ACHN (cell line): ENCODE data around the gene NRG3.
"Not testable (repeated sequence)": the region's sequence is repeated elsewhere in the genome, so short reads cannot be mapped to it uniquely, and the experiment has no call there.

Experiments used
- DNase-seq: peaks from one replicate; pipeline ENCODE4 v3.0.0-alpha.2; 2015
- in situ Hi-C: cut with HindIII; loops from 2 replicates; pipeline ENCODE4 v1.10.0; 2017; ENCODE audit warnings: low sequenced_read_pairs, low pct_ligation_motif_present, low pct_unique_long_range_greater_than_20kb

The NRG3 gene

DNA sequence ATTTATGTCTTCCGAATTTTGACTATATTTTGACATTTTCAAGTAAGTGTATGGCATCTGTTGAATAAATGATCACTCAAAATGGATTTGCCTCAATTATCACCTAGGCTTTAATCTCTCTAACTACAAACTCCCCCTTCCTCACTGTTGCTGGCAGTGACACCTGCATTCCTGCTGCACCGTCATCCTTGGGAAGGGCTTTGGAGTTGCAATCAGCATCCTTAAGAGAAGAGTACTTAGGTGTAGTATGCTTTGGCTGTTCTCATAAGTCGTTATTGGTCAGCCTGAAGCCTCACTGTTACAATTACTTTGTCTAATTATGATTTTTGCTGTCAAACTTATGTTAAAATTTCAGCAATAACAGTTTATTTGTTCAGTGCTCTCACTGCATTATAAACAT, 415.0 kb downstream of the NRG3 start:
- in situ Hi-C loops: no loop called here
- DNase-seq: no peak

DNA sequence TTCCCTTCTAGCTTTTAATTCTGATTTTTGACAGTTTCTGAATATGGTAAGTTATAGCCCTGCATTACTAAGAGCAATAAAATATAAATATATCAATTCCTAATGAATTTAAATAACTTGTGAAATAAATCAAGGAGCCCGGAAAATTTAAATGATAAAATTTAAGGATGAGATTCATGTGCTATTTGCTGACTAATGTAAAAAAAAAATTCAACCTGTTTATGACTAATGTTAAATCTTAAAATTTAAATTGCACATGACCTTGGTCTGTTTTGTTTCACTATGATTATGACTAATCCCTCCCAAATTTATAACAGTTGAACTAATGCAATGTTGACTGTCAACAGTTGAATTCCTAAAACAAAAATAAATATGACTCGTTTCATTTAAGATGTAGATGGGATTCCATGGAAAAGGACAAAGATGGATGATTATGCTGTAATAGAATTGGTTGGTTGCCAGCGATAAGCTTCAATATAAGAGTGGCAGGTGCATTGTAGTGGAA, 419.9 kb downstream of the NRG3 start:
- no peak for DNase-seq
- in situ Hi-C loops: no loop called here

DNA sequence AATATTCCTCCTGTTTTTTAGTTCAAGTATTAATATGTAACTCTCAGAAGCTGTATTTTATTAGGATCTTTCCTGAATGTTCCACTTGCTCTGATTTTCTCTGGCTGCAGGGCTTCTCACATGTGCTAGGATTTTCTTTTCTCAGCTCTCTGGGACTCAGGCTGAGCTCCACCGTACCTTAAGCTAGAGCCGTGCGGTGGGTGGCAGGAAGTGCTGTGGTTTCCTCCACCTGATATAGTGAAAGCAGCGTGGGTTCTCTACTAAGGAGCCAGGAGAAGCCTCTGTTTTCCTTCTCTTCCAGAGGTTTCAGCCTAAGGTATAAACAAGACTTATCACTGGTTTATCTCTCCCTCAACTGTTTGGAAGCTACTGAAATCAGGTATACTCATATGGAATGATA, 433.6 kb downstream of the NRG3 start:
- DNase-seq: no peak
- in situ Hi-C loops: no loop called here

DNA sequence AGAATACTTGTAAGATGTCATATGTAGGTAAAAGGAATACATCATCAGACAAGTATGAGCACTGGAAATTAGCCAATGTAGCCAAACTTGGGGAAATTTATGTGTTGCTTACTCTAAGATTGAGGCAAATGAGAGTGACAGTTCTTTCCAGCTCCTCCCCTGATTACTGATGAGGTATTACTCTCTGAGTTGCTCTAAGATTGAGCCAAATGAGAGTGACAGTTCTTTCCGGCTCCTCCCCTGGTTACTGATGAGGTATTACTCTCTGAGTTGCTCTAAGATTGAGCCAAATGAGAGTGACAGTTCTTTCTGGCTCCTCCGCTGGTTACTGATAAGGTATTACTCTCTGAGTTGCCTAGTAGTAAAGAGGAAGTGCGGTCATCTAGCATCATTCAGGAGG, 435.8 kb downstream of the NRG3 start:
- in situ Hi-C loops: no loop called here
- DNase-seq: no peak

DNA sequence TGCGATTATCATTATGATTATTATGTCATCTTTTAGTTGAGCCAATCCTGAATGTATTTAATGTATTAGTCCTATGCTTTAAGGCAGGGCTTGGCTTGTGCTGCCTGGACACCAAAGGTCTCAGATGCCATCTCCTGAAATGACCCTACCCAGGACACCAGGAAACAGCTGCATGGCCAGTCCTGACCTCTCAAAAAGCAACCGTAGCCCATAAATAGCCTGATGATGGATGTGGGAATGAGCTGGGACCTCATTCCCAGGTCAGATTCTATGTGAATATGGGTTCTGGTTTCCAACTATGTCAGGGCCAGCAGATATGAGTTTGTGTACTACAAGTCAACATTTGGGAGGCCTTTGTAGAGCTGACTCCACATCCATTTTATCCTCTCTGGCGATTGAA, 438.4 kb downstream of the NRG3 start:
- in situ Hi-C loops: no loop called here
- no peak for DNase-seq

DNA sequence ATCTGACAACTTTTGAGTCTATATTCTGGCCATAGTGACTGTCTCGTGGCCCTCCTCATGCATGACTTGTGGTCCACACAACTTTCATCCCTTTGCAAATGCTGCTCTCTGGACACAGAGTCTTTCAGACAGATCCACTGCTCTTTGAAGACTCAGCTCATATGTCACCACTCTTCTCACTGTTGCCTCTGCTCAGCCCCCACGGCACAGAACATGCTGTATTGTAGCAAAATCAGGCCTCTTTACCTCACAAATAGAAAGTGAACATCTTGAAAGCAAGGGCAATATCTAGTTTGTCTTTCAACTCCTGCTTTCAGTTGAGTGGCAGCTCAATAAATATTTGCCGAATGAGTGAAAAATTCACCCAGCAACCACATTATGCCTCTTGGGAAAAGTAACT, 443.5 kb downstream of the NRG3 start:
- in situ Hi-C loops: no loop called here
- DNase-seq: no peak

DNA sequence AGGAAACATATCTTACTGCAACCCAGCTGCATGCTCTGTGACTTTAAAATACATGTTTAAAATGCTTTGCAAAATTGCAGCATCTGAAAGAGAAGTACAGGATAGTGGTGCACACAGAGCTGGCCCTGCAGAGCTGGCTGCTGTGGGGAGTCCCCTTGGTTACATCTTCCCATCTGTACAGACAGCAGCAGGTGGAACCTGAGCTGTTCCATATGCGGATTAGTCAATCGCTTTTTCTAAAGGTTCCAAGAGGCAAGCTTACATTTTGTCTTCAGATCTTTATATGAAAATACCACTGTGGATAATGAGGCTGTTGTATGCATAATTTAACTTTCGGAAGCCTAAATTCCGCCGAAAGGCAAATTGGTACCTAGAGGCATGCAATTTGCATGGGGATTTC, 444.1 kb downstream of the NRG3 start:
- no peak for DNase-seq
- in situ Hi-C loops: no loop called here

DNA sequence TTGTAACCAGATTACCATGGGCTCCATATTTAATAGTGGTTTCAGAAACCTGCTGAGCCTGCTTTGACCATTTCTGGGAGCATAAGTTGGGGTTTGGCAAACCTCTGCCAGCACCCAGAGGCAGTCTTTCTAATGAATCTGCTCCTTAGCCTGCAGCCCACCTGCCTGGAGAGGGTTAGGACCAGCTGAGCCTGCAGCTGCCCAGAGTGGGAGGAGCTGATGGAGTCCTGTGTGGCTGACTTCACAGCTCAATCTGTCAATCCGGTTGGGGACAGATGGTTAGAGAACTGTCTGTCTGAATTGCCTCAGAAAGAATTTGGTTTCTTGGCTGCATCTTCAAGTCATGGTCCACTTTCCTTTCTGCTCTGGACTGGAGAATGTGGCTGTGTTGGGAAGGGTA, 444.6 kb downstream of the NRG3 start:
- in situ Hi-C loops: no loop called here
- DNase-seq: no peak

DNA sequence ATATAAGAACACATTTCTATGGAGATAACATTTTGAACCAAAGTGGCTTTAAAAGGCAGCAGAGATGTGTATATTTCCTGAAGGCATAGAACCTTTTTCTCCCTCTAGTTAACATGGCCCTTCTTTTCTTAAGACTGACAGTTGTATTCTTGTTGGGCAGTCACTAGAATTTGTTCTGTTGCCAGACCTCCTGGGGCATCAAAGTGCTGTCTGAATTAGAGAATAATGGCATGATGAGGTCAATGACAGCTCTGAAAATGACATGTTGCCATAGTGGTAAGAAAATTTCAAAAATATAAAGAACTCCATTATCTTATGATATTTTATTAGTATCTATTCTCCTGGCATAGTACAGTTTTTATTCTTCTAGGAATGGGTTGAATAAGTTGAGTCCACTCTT, 446.7 kb downstream of the NRG3 start:
- DNase-seq: no peak
- in situ Hi-C loops: no loop called here

DNA sequence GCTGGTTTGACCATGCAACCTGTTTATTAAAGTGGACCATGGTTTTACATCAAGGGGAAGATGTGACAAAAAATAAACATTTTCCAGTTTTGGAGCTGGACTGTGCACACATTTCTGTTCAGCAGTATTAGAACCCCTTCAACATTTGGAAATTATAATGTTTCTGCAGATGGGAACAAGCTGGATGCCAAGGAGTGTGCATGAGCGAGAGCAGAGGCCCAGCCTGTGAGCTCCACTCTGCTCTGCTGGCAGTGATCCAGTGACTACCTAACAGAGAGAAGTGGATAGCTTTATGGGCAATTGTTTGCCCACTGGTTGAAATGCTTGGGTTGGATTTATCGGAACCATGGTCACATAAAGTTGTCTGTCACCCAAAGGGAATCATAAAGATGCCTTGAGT, 456.7 kb downstream of the NRG3 start:
- in situ Hi-C loops: no loop called here
- DNase-seq: no peak

DNA sequence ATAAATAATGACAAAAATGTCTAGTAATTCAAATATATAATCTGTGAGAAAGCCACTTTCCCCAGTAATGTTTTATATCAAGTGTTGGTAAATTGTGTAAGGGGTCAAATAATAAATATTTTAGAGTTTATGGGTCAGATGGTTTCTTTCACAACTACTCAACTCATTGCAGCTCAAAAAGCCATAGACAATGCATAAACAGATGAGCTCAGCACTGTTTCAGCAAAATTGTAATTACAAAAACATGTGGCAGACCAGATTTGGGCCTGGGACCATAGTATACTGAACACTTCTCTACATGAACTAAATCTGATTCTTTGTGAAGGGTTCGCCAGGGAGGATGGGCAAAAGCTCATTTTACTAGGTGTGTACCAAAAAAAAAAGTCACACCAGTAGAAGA, 460.8 kb downstream of the NRG3 start:
- DNase-seq: no peak
- in situ Hi-C loops: no loop called here

DNA sequence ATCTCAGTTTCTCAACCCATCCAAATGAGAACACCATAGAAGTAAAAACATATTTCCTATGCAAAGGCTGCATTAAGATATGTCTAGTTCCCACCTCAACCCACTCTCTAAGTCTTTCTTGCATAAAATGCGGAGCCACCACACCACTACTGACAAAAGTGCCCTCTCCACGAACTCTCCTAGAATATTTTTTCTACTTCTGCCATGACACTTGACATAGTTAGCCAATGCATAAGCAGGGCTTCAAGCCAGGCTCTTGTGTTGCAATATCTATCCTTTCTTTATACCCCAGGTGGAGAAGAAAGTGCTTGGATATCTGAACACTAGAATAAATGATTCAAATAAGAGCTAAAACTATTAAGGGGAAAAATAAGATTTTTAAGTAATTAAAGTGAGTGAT, 465.2 kb downstream of the NRG3 start:
- in situ Hi-C loops: no loop called here
- no peak for DNase-seq

DNA sequence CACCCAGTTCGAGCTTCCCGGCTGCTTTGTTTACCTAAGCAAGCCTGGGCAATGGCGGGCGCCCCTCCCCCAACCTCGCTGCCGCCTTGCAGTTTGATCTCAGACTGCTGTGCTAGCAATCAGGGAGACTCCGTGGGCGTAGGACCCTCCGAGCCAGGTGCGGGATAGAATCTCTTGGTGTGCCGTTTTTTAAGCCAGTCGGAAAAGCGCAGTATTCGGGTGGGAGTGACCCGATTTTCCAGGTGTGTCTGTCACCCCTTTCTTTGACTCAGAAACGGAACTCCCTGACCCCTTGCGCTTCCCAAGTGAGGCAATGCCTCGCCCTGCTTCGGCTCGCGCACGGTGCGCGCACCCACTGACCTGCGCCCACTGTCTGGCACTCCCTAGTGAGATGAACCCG, 474.6 kb downstream of the NRG3 start:
- DNase-seq, in situ Hi-C loops: not testable (repeated sequence)

DNA sequence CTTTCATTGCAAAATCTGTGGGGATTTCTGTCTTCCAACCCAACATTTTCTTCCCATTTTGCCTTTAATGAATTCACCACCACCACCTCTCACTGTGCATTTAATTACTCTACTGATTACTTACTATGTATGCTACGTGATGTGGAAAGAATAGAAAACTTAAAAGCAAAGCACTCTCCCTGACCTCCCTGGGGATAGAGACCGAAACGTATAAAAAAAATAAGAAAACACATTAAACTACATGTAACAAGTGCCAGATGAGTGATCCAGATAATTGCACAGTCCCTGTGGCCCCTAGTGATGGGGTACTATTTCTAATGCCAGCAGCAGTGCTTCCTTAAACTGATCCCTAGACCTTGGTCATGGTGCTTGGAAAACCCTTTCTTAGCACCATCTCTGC, 478.4 kb downstream of the NRG3 start:
- DNase-seq: no peak
- in situ Hi-C loops: no loop called here

DNA sequence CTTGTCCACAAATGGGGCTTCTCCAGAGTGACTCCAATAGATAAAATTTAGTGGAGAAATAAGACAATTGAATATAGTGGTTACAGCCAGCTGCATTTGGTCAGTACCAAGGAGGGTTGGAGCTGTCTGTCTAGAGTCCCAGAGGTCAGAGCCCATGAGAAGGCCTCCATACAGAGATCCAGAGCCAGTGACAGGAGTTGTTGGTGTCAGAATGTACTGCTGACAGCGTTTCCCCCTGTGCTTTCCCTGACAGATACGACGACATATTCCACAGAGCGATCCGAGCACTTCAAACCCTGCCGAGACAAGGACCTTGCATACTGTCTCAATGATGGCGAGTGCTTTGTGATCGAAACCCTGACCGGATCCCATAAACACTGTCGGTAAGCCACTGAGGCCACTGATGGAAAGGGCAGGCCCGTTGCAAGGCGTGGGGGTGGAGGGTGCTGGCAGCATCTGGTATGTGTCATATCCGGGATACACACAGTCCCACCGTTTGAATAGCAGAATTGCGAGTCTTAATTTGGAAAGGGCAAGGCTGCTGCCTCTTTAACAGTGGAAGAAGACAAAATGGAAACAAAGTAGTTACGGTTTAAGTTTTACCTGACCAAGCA, 483.6 kb downstream of the NRG3 start:
- in situ Hi-C loops: no loop called here
- DNase-seq: no peak

DNA sequence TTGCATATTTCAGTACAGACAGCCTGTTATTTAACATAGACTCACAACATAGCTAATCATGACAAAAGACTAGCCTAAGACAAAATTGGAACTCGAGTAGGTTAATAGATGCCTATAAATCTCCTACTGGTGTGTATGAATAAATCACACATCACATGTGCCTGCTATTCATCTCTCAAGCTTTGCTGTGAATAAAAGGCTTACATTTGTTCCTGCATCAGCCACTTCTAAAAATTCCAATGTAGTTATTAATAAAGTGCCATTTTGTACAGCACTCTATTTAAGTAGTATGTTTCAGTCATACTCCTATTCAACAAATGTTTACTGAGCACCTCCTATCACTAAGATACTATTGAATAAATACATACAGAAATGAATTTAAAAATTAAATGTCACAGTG, 486.3 kb downstream of the NRG3 start:
- in situ Hi-C loops: no loop called here

DNA sequence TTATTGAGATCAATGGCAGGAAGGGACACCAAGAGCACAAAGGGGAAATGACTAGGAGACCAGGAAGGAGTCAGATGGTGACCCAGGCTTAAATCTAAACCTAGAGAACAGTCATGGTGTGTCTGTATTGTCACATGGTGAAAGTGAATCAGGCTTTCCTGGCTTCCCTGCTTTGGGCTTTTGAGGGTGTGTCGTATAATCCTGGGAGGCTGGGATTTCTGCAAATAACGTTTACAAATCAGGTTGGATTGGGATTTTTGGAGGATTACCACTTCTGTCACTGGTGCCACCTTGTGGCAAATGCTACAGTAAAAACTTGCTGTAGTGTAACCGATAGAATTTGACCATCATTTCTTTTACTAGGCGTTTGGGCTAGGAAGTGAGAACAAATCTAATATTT, 502.6 kb downstream of the NRG3 start:
- in situ Hi-C loops: no loop called here
- DNase-seq: no peak

More for the DNA sequence above, 486.3 kb downstream of the NRG3 start:
- no peak for DNase-seq

DNA sequence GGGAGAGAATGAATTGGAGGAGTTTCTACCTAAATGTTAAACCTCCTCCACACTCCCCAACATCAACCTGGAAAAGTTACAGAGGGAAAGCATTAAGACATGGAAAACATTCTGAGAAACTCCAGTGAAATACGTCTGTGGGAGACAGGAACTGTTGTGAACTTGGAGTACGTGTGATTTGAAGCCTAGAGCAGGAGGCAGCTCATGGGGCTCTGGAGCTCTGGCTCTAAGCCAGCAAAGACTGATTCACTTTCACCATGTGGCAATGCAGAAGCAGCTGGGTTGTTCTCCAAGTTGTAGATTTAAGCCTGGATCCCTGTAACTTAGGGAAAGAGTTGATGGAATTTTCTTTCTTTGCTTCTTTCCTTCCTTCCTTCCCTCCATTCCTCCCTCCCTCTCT, 503.2 kb downstream of the NRG3 start:
- in situ Hi-C loops: no loop called here
- no peak for DNase-seq

DNA sequence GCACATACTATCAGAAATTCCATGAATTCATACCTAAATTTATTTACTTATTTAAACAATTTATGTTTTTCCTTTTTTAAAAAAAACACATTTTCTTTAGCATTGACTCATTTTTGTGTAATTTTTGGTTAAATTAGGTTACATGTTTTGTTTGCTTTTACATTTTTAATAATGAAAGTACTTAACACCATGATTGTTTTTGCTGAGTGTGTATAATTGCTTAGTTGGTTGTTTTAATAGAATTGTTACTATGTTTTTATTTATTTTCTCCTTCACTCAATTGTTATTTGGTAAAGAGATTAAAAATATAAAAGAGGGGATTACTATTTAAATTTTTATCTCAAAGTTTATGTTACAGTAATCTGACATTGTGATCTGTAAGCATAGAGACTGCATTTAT, 508.4 kb downstream of the NRG3 start:
- in situ Hi-C loops: no loop called here
- no peak for DNase-seq

DNA sequence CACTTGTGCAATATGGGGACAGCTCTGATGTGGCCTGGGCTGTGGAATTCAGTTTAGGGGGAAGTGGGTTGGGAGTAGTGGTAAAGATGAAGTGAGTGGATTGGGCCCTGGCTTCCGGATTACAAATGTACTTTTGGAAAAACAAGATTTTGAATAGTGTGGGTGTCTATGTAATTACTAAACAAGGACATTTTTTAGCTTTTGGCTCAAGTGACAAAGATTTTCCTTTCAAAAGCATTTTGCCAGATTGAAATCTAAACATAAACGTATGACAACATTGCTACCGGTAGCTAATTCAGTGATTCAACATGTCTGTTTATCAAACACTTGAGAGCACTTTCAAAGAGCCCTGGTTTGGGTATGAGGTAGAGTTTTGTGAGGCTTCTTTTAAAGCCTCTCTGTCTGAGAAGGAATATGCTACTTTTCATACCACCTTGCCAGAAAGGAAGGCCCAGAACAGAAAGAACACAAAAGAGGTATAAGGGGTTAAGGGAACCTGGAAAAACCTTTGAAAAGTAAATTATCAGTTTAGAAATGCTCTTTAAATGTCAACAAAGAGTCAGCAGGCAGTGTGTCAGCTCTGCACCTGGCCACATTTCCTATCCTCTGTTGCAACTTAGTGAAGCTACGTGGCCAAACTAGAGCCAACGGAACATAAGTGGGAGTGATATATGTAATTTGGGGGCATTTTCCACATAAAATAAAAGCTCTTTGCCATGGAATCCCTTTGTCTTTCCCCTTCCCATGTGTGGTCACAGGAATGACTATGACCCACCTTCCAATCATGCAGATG, 516.1 kb downstream of the NRG3 start:
- in situ Hi-C loops: no loop called here
- DNase-seq: no peak
